HG03342 (cell line): ENCODE data around the gene FGD4.

Experiments used
- ATAC-seq: cut with Tn5 transposase; IDR thresholded peaks from one replicate; pipeline ENCODE4 v1.9.1; 2021; ENCODE audit warnings: mild to moderate bottlenecking, moderate library complexity; ENCODE audit not compliant: unreplicated experiment

The FGD4 gene

DNA sequence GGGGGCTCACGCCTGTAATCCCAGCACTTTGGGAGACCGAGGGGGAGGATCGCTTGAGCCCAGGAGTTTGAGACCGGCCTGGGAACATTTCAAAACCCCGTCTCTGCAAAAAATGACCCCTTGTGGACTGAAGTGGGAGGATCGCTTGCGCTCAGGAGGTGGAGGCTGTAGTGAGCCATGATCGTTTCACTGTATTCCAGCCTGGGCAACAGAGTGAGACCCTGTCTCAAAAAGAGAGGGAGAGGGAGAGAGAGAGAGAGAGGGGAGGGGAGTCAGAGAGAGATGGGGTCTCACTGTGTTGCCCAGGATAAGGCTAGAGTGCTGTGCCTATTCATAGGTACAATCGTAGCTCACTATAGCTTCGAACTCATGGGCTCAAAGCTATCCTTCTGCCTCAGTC, 2.8 kb downstream of the FGD4 start:
- no peak for ATAC-seq

DNA sequence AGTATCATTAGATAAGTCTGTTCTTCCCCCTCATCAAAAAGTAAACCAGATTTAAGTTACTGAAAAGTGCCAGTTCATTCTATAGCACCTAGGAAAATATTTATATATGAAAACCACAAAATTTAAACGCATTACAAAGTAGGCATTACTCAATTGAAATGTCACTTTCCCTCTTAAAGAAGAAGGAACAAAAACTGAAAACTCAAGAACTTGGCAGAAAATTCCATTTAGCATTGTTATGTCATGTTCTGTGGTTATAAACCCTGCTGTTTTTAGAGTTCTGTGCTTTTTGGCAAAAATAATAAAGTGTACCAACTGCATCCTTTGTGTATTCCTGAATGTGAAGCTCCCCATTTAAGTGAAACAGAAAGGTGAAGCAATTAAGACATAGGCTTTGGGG, 3.6 kb downstream of the FGD4 start:
- ATAC-seq = no peak

DNA sequence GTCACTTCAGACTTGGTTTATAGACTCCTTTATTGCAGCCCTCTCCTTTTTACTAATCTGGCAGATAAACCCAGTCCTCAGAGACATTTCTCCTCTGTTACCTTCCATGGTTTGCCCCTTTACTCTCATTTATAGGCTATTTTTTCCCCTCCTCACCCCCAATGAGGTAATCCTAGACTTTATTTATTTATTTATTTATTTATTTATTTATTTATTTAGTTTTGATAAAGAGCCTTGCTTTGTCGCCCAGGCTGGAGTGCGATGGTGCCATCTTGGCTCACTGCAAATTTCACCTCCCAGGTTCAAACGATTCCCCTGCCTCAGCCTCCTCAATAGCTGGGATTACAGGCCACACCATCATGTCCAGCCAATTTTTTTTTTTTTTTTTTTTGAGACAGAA, 8.4 kb downstream of the FGD4 start:
- no peak for ATAC-seq

DNA sequence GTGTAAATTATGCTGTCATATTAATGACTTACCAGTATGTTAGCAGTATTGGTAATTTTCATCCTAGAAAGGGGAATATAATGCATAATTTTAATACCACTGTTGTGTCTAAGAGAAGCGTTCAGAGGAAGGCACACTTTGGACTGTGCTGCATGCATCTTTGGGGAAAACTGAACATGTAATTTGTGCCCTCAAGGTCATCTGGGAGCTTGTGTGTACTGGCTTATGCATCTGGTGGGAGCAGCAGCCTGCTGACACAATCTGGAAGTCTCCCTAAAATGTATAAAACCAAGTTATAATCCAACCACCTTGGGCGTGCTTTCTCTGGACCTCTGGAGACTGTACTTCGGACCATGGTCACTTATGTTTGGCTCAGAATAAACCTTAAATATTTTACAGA, 14.1 kb downstream of the FGD4 start:
- ATAC-seq = no peak

DNA sequence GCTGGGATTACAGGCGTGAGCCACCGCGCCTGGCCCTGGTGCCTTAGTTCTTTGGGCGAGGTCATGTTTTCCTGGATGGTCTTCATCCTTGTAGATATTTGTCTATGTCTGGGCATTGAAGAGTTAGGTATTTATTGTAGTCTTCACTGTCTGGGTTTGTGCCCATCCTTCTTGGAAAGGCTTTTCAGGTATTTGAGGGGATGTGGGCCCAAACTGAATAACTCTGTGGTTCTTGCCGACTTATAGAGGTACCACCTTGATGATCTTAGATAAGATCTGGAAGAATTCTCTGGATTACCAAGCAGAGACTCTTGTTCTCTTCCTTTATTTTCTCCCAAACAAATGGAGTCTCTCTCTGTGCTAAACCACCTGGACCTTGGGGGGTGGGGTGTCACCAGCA, 18.9 kb downstream of the FGD4 start:
- ATAC-seq = no peak

DNA sequence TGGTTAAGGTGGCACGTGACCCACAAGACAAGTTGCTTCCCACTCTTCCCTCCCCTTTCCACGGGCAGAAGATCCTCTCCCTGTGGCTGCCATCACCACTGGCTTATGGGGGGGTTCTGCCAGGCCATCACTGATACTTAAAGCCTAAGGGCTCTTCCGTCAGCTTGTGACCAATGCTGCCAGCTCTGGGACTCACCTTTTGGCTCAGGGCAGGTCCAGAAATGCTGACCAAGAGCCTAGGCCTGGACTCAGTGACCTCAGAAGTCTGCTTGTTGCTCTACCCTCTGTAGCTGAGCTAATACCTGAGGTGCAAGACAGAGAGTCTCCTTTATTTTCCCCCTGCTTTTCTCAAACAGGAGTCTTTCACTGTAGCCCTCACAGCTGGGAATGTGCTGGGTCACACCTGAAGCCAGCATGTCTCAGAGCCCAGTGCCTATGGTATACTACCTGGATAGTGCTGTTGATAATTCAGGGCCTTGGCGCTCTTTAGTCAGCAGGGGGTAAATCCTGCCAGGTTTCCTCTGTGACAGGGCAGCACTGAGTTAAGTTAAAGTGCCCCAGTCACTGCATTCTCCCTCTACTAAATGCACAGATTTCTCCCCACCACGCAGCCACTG, 19.7 kb downstream of the FGD4 start:
- ATAC-seq = no peak

DNA sequence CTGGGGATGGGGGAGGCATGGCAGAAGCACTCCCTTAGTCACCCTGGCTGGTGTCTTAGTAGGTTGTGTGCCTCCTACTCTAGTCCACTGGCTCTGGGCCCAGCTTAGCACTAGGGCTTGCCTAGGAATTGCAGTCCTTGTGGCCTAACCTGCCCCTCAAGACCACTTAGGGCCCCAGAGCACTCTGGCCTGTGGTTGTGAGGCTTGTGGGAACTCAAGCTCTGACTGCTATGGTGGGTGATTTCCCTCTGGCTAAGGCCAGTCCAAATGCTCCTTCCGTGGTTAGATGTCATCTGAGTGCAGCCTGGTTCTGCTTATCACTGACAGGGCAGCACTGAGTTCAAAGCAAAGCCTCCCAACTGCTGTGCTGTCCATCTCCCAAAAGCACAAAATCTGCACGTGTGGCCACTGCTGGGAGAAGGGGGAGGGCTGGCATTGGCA, 20.2 kb downstream of the FGD4 start:
- ATAC-seq = no peak

DNA sequence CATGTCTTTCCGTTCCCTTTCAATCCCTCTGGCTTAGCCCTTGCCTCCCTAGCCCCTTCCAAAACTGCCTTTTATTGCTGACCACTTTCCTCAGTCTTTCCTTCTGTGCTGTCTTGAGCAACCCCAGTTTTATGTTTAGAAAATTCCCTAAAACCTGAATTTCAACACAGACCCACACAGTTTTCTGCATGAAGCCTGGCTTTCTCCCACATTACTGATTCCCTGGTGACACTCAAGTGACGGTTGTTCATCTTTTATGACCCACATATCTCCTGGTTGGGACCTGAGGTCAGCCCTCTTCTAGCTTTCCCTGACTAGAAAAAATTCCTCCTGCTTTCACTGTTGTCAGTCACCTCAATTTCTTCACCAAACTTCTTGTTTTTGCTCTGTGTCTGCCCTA, 21.0 kb downstream of the FGD4 start:
- ATAC-seq = no peak

DNA sequence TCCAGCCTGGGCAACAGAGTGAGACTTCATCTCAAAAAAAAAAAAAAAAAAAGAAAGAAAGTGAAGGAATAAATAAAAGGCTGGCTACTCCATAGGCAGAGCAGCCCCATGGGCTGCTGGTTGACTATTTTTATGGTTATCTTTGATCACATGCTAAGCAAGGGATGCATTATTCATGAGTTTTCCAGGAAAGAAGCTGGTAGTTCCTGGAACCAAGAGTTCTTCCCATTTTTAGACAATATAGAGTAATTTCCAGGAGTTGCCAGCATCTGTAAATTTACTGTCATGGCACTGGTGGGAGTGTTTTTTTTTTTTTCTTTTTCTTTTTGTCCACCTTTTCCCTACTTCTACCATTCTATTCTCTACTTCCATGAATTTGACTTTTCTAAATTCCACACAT, 24.2 kb downstream of the FGD4 start:
- ATAC-seq = no peak

DNA sequence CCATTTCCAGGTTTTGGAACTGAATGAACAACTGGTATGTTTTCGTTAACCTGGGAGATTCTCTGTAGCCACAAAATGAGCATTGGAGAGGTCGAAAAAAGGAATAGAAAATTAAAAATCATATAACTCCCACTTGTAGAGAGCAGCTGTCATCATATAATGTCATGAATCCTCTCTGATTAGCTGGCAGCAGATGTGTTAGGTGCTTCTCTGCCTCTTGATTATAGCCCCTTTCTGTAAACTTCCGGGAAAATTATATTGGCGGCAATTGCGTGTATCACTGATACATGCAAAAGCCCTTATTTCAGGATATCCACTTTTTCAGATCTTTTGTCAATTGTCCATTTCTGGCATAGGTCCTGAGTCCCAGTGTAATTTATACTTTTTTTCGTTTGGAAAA, 31.7 kb downstream of the FGD4 start:
- ATAC-seq = no peak

DNA sequence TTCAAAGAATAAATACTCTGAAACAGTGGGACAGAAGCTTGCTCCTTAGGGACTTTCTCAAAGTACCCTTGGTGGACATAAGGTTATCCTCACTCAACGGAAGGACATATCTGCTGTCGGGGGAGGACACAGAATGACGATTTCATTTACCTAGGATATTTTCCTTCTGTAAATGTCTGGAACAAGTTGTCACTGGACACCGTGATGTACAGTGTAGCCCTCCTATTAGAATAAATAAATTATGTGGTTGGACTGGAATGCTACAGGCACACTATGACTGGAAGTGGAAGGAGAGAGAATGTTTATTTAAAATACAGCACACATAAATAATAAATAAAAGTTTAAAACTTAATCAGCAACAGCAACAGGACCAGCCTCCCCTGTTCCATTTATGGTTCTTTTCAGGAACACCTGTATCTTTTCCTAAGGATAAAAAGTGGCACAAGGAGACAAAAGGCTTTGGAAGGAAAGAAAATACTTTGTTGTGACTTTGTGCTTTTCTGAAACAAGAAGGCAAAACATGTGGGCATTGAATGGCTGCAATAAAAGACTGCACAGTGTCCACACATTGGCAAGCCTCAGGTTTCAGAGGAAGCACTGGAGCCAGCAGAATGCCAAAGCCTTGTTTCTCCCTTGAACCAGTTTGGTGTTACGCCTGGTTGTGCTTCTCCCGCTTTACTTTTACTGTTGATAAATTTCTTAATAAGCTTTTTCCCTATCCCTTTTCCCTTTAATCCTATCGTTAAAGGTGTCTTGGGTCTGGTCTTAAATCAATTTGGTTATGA, 36.8 kb downstream of the FGD4 start:
- ATAC-seq = no peak

DNA sequence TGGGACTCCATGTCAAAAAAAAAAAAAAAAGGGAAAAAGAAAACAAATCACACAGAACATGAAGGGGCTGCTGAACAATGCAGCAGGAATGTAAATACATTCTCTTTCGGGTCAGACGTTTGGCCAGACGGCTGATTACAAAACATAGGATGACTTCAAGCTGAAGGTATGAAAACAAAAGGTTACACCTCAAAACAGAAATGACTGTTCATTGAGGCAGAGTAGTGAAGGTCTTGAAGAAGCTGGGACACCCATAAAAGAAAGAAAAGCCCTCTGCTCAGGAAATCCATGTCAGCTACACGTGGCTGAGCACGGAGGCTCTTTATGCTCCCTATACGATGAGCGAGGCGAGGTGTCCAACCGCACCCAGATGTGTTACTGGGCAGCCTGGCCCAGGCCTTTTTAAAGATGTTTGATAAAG, 37.7 kb downstream of the FGD4 start:
- no peak for ATAC-seq

DNA sequence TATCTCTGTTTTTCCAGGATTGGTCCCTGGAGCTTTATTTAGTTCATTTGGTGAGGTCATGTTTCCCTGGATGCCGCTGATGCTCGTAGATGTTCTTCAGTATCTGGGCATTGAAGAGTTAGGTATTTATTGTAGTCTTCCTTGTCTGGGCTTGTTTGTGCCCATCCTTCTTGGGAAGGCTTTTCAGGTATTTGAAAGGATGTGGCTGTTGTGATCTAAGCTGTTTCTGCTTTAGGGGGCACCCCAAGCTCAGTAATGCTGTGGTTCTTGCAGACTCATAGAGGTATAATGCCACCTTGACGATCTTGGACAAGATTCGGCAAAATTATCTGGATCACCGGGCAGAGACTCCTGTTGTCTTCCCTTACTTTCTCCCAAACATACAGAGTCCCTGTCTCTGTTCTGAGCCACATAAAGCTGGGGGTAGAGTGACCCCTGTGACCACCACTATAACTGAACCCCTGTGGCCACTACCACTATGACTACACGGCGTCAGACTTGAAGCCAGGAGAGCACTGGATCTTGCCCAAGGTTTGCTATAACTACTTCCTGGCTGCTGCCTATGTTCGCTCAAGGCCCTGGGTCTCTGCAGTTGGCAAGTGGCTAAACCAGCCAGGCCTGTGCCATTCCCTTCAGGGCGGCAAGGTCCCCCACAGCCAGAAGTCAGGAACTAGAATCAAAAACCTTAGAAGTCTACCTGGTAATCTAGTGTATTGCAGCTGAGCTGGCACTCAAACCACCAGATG, 40.9 kb downstream of the FGD4 start:
- ATAC-seq = no peak

DNA sequence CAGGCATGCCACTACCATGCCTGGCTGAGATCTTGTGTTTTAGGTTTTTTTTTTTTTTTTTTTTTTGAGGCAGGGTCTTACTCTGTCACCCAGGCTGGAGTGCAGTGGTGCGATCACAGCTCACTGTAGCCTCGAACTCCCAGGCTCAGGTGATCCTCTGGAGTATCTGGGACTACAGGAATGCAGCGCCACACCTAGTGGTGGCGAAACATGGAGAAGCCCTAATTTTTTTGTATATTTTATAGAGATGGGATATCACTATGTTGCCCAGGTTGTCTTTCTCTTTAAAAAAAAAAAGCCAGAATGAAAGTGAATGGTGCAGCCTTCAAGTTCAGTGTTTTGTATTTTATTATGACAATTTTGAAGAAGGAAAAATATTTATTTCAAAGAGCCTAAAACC, 44.1 kb downstream of the FGD4 start:
- ATAC-seq = no peak

DNA sequence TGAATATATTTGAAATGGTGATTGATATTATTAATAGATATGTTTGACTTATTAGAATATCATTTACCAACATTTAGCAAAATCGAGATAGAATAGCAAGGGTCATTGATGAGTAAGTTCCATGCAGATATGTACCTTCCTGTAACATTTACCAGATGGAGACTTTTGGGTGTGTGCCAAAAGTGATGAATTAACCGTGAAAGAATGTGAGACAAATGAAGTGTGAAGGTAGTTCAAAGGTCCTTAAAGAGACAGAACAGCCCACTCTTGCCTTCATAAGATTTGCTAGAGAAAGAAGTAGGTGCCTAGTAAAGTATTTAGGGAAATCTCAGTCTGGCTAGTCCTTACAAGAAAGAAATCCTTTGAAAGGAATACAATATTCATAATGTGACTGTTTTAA, 45.5 kb downstream of the FGD4 start:
- no peak for ATAC-seq

DNA sequence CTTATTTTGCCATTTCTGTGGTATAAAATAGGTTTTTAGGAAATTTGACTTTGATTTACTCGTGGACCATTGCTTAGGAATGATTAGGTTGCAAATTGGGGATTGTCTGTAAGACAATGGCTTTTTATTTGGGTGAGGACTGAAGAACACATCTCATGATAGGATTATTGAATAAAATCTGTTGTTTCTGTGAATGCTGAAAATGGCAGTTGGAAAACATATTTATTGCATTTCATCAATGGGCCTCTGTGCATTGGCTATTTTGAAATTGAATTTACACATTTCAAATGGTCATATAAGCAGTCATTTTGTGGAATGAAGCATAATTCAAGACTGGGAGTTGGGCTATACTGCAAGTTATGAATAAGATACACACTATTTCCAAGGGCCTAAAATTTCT, 46.0 kb downstream of the FGD4 start:
- no peak for ATAC-seq

DNA sequence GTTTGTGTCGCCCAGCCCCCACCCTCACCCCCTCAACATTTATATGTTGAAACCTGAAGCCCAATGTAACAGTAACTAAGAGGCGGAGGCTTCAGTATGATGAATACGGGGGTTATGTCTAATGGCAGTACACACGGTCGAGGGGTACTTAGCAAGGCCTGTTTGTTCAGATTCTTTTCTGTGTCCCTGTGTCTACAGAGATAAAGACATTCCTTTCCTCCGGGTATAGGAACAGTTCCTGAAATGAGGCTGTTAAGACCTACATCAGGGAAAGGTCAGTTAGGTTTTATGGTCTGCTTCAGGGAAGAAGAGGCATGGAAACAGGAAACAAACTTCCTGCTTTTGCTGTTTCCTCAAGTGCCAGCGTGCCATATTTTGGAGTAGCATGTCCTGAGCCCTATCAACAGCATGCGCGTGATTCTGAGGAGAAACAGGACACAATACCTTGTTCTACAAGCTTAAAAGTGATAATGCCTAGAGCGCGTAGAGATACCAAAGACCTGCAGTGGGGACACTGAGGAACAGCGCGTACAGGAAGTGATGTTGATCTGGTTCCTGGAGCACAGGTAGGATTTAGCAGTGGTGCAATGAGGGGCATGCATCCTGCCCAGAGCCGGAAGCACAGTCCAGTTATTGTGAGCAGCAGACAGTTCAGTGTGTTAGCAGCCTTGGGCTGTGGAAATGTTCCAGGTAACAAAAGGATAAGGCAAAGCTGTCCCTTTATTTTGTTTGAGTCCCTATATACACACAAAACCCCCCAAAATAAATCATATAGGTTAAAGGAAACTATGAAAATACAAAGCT, 47.2 kb downstream of the FGD4 start:
- ATAC-seq = no peak

DNA sequence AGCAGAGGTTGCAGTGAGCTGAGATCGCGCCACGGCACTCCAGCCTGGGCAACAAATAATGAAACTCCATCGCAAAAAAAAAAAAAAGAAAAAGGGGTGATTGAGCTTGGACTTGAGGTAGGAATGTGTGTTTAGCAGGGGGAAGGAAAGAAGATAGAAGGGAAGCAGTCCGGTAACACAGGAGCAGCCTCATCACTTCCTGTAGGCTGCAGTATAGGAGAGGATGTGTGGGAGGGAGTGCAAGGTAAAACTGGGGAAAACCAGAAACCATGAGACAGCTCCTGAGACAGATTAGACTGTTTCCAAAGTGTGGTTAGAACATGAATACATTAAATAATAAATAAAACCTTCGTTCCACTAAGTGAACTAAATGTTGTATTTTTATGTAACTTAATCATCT, 49.2 kb downstream of the FGD4 start:
- no peak for ATAC-seq

DNA sequence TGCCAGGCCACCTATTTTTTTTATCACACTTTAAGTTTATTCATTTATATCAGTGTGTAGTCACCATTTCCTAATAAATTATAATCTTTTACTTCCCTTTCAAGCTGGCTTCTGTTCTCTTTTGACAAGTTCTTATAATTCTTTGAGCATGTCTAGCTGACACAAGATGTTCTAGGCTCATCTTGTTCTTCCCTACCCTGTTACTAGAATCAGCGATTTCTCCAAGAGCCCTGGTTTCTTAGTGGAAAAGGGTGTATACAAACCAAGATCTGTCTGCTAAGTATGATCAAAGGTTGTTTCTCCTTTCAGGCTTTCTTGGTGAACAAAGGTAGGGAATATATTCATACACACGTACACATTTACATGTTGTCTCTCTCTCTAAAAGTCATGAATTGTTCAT, 51.0 kb downstream of the FGD4 start:
- no peak for ATAC-seq

DNA sequence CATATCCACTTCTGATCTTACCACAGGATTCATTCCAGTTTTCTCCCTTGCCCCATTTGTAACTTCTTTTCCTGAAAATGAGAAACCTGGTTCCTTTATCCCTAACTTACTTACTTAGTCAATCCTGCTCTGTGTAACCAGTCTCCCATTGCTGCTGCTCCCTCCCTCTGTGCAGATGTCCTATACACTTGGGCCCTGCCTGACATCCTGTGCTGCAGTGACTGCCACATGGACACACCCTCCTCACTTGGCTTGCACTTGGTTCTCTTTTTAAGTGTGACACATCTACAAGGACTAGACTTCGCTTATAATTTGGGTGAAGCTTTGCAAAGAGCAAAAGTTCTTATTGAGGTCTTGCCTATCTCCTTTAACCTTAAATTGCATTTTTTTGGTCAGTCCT, 51.4 kb downstream of the FGD4 start:
- no peak for ATAC-seq

DNA sequence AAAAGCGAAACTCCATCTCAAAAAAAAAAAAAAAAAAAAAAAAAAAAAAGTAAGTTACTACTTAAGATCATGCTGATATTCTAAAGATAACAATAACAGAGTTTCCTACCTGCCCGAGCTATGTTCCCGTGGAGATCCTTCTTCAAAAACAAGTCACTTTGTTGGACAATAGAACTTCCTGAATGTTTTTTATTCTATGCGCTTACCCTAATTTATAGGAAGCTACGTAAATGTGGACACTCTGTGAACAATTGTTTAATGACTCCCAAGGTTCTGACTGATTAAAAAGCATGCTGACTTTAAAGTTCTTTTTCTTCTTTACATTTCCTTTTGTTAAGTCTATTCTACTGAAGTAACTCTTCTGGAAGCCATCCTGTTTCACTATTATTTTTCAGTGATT, 52.5 kb downstream of the FGD4 start:
- ATAC-seq = no peak
